Endodermal cell (in vitro differentiated cells): ENCODE results near the gene C1QTNF9. TPM values are rescaled to one million over a fixed set of nuclear protein-coding genes. Genes with fewer than 3 reads are reported as not detected.

Source experiments
- DNase-seq: peaks from one replicate; pipeline ENCODE4 v3.0.0-alpha.2; 2017
- H3K27ac ChIP-seq: 2 replicates; pipeline ENCODE4 v1.5.1; 2013; ENCODE audit warnings: mild to moderate bottlenecking, low read depth, low read length, moderate library complexity
- H3K27me3 ChIP-seq: 2 replicates; pipeline ENCODE4 v1.6.1; 2013; ENCODE audit warnings: mild to moderate bottlenecking, low read length, moderate library complexity; ENCODE audit not compliant: insufficient read depth, control insufficient read depth, poor library complexity, severe bottlenecking
- H3K36me3 ChIP-seq: 2 replicates; pipeline ENCODE4 v1.7.0; 2013; ENCODE audit warnings: mild to moderate bottlenecking, low read length, moderate library complexity; ENCODE audit not compliant: control insufficient read depth, insufficient read depth
- H3K4me1 ChIP-seq: one replicate; pipeline ENCODE4 v1.7.0; 2013; ENCODE audit warnings: low read length; ENCODE audit not compliant: control insufficient read depth, insufficient read depth
- H3K4me3 ChIP-seq: 2 replicates; pipeline ENCODE4 v1.5.1; 2013; ENCODE audit warnings: mild to moderate bottlenecking, low read length, moderate library complexity
- H3K9ac ChIP-seq: 2 replicates; pipeline ENCODE4 v1.6.1; 2013; ENCODE audit warnings: mild to moderate bottlenecking, low read length, moderate library complexity; ENCODE audit not compliant: poor library complexity, severe bottlenecking; ENCODE audit errors: extremely low read depth
- H3K9me3 ChIP-seq: 2 replicates; pipeline ENCODE4 v1.6.1; 2013; ENCODE audit warnings: mild to moderate bottlenecking, low read length, moderate library complexity; ENCODE audit not compliant: control insufficient read depth
- H3K27ac Mint-ChIP-seq: 2 replicates; pipeline ENCODE4 v1.8.0; 2020; ENCODE audit warnings: mixed read lengths
- H3K27me3 Mint-ChIP-seq: 2 replicates; pipeline ENCODE4 v1.8.0; 2021; ENCODE audit warnings: mild to moderate bottlenecking, mixed read lengths; ENCODE audit not compliant: insufficient read depth
- H3K36me3 Mint-ChIP-seq: 2 replicates; pipeline ENCODE4 v1.8.0; 2020; ENCODE audit warnings: low read depth, mixed read lengths
- H3K4me1 Mint-ChIP-seq: 2 replicates; pipeline ENCODE4 v1.8.0; 2020; ENCODE audit warnings: mixed read lengths
- H3K4me3 Mint-ChIP-seq: 2 replicates; pipeline ENCODE4 v1.8.0; 2020; ENCODE audit warnings: mild to moderate bottlenecking, moderate library complexity, mixed read lengths
- H3K9me3 Mint-ChIP-seq: 2 replicates; pipeline ENCODE4 v1.8.0; 2020; ENCODE audit warnings: mild to moderate bottlenecking, mixed read lengths
- CTCF ChIP-seq: fragments of 200-600 bp; sonication (generic); conservative IDR thresholded peaks from 2 replicates; pipeline ENCODE4 v1.5.0; 2021; ENCODE audit warnings: antibody characterized with exemption, mild to moderate bottlenecking
- WGBS, 2 experiments: methylation state at CpG; one replicate each; pipeline versions ENCODE4 v1.1.5 to v1.1.7; 2013; ENCODE audit warnings: missing lambda C conversion rate in 2 of 2, mixed read lengths in 1 of 2; ENCODE audit not compliant: insufficient coverage in 1 of 2, insufficient read length in 1 of 2; 5-methylcytosine and 5-hydroxymethylcytosine counted together
- total RNA-seq, 2 donors: library from RNA; stranded (reverse); fragmentation: NEBNext Ultra II Directional in 1 of 2; extraction: Animal tissue kit (Norgen Biotek cat#: 25700) in 1 of 2; gene quantifications; 2 replicates in 1 of 2; 3 replicates in 1 of 2; pipeline ENCODE4 v1.2.1, GENCODE V29; 2021

C1QTNF9 gene
- total RNA-seq, 2 donors from 2014 or later: not detected

- H3K27me3 Mint-ChIP-seq: no peaks in the 10 kb centered on the region
- no peak overlapping the region for H3K9ac ChIP-seq
- H3K36me3 Mint-ChIP-seq: no peaks in the 10 kb centered on the region
- WGBS, 2 experiments: 97 to 98% methylated on average over 5 to 7 of the region's 7 CpGs
- H3K27me3 ChIP-seq: no peaks in the 10 kb centered on the region
- DNase-seq: peak; percentile 13
- H3K36me3 ChIP-seq: no peaks in the 10 kb centered on the region
- H3K9me3 Mint-ChIP-seq: no peaks in the 10 kb centered on the region
- H3K4me1 ChIP-seq: no peaks in the 10 kb centered on the region
- no peak overlapping the region for H3K27ac Mint-ChIP-seq
- H3K9me3 ChIP-seq: no peaks in the 10 kb centered on the region
- no peak overlapping the region for H3K27ac ChIP-seq
- TF ChIP-seq CTCF: no peak
- H3K4me1 Mint-ChIP-seq: peaks cover 14% of the 10 kb centered on the region
- H3K4me3 Mint-ChIP-seq: no peak overlapping the region
- no peak overlapping the region for H3K4me3 ChIP-seq
These were observed 35.5 kb upstream of the C1QTNF9 start for GRCh38 chr13:24273926-24274325.

- Mint-ChIP-seq H3K4me3 (no peak overlapping the region), H3K27ac (no peak overlapping the region), H3K36me3 (no peaks in the 10 kb centered on the region), H3K9me3 (no peaks in the 10 kb centered on the region), H3K27me3 (no peaks in the 10 kb centered on the region), H3K4me1 (peaks cover 14% of the 10 kb centered on the region)
- no peak overlapping the region for H3K4me3 ChIP-seq
- TF ChIP-seq CTCF: no peak
- H3K9me3 ChIP-seq: no peaks in the 10 kb centered on the region
- H3K36me3 ChIP-seq: no peaks in the 10 kb centered on the region
- peak; percentile 25 for DNase-seq
- H3K4me1 ChIP-seq: no peaks in the 10 kb centered on the region
- no peak overlapping the region for H3K9ac ChIP-seq
- no peaks in the 10 kb centered on the region for H3K27me3 ChIP-seq
- 86 to 87% methylated on average over 5 to 6 of the region's 6 CpGs for WGBS, 2 experiments
- no peak overlapping the region for H3K27ac ChIP-seq
These were observed 34.8 kb upstream of the C1QTNF9 start for GRCh38 chr13:24274452-24275021.

- no peak overlapping the region for H3K27ac ChIP-seq
- no peaks in the 10 kb centered on the region for H3K27me3 Mint-ChIP-seq
- no peak overlapping the region for H3K4me3 ChIP-seq
- H3K4me3 Mint-ChIP-seq: no peak overlapping the region
- no peak overlapping the region for H3K9ac ChIP-seq
- H3K4me1 Mint-ChIP-seq: peaks cover 14% of the 10 kb centered on the region
- no peaks in the 10 kb centered on the region for H3K27me3 ChIP-seq
- H3K36me3 ChIP-seq: no peaks in the 10 kb centered on the region
- no peaks in the 10 kb centered on the region for H3K9me3 Mint-ChIP-seq
- no peaks in the 10 kb centered on the region for H3K36me3 Mint-ChIP-seq
- TF ChIP-seq CTCF: no peak
- DNase-seq: peak; percentile 26
- H3K4me1 ChIP-seq: no peaks in the 10 kb centered on the region
- H3K27ac Mint-ChIP-seq: no peak overlapping the region
- H3K9me3 ChIP-seq: no peaks in the 10 kb centered on the region
These were observed 34.3 kb upstream of the C1QTNF9 start for GRCh38 chr13:24275041-24275440.
